ENCODE results near the gene ADGRG1. TPM values are rescaled to one million over a fixed set of nuclear protein-coding genes. Genes with fewer than 3 reads are reported as not detected.

Gene ADGRG1
- total RNA-seq, 1 experiment from 2014 or later, result 2.0 TPM

- TF ChIP-seq ETV6 (CRISPR knock-in tag; IDR thresholded peaks at IDR 0.05), result no peak
- no peak for TF ChIP-seq FOXP1 (CRISPR knock-in tag; IDR thresholded peaks at IDR 0.05; ENCODE audit: borderline replicate concordance)
- no peak for TF ChIP-seq JUN (CRISPR knock-in tag; IDR thresholded peaks at IDR 0.05)
- TF ChIP-seq TEAD1 (CRISPR knock-in tag; IDR thresholded peaks at IDR 0.05), result no peak
- TF ChIP-seq ZNF121 (CRISPR knock-in tag; IDR thresholded peaks at IDR 0.05), result no peak
- TF ChIP-seq SMAD4 (CRISPR knock-in tag; IDR thresholded peaks at IDR 0.05), result no peak
- TF ChIP-seq STAT6 (CRISPR knock-in tag; conservative IDR thresholded peaks at IDR 0.05; ENCODE audit: low read depth), result no peak
- TF ChIP-seq SOX15 (CRISPR knock-in tag; IDR thresholded peaks at IDR 0.05), result no peak
- no peak for TF ChIP-seq CBFB (CRISPR knock-in tag; IDR thresholded peaks at IDR 0.05; ENCODE audit: low read depth)
- no peak for TF ChIP-seq FOXJ3 (CRISPR knock-in tag; IDR thresholded peaks at IDR 0.05; ENCODE audit: borderline replicate concordance)
- TF ChIP-seq FOXK1 (CRISPR knock-in tag; IDR thresholded peaks at IDR 0.05), result no peak
- TF ChIP-seq AR (CRISPR knock-in tag; IDR thresholded peaks at IDR 0.05), result no peak
- TF ChIP-seq ZNF416 (CRISPR knock-in tag; IDR thresholded peaks at IDR 0.05), result no peak
- no peak for TF ChIP-seq ZNF317 (CRISPR knock-in tag; IDR thresholded peaks at IDR 0.05; ENCODE audit: borderline replicate concordance, low read depth)
- TF ChIP-seq PRRX2 (CRISPR knock-in tag; IDR thresholded peaks at IDR 0.05), result no peak
- TF ChIP-seq ZNF281 (CRISPR knock-in tag; IDR thresholded peaks at IDR 0.05), result no peak
- no peak for TF ChIP-seq KAT7 (CRISPR knock-in tag; IDR thresholded peaks at IDR 0.05; ENCODE audit: borderline replicate concordance)
- Mint-ChIP-seq H3K4me1 (peaks cover 8% of the 10 kb centered on the region), H3K4me3 (no peak overlapping the region), H3K36me3 (no peaks in the 10 kb centered on the region), H3K27me3 (ENCODE audit: low read depth) (no peaks in the 10 kb centered on the region), H3K27ac (no peak overlapping the region), H3K9me3 (no peaks in the 10 kb centered on the region)
- ATAC-seq (no peak), DNase-seq (ENCODE audit: low spot score) (no peak)
- ChIA-PET POLR2A (no interaction called here), CTCF (interaction anchor here (1.0 to 1.3 kb wide), 2 partner anchors 13 to 14 kb away, joined by 3 to 5 read pairs; partner anchors contain the start of gene ADGRG1)
Observed at GRCh38 chr16:57614944-57615343, 13.5 kb upstream of the ADGRG1 start.

- DNase-seq (ENCODE audit: low spot score) (no peak), ATAC-seq (no peak)
- no peak overlapping the region for H3K4me3 Mint-ChIP-seq
- TF ChIP-seq CBFB (CRISPR knock-in tag; IDR thresholded peaks at IDR 0.05; ENCODE audit: low read depth), result no peak
- no peak overlapping the region for H3K27ac Mint-ChIP-seq
- H3K4me1 Mint-ChIP-seq, result peaks cover 11% of the 10 kb centered on the region
- POLR2A ChIA-PET, result no interaction called here
- H3K27me3 Mint-ChIP-seq (ENCODE audit: low read depth), result no peaks in the 10 kb centered on the region
- H3K9me3 Mint-ChIP-seq, result no peaks in the 10 kb centered on the region
- CTCF ChIA-PET, result interaction anchor here (1.3 kb wide), 1 partner anchor 15 kb away, joined by 5 read pairs; no protein-coding TSS in a partner anchor
- no peaks in the 10 kb centered on the region for H3K36me3 Mint-ChIP-seq
Observed at GRCh38 chr16:57615813-57616212, 12.6 kb upstream of the ADGRG1 start.
